Astrocyte (in vitro differentiated cells and primary cell): ENCODE measurements around the gene TROAP.
"Not testable (repeated sequence)": the region's sequence is repeated elsewhere in the genome, so short reads cannot be mapped to it uniquely, and the experiment has no call there.

Experiments
- CTCF ChIP-seq: IDR thresholded peaks from 2 replicates; pipeline ENCODE4 v1.5.1; 2011; ENCODE audit warnings: low read depth, mild to moderate bottlenecking, inconsistent platforms, low read length, moderate library complexity; ENCODE audit not compliant: insufficient read depth
- EZH2 ChIP-seq: IDR thresholded peaks from 2 replicates; pipeline ENCODE4 v1.6.1; 2012; ENCODE audit warnings: mild to moderate bottlenecking, low read length, inconsistent platforms; ENCODE audit not compliant: insufficient read depth

- not testable (repeated sequence) for TF ChIP-seq CTCF, EZH2
Measured at GRCh38 chr12:49280545-49280944, 42.5 kb upstream of the TROAP start.
